PC-3 (cell line): ENCODE results near the gene ARHGAP26.

Source experiments
- CTCF ChIP-seq: fragments of 300-600 bp; sonication (generic); conservative IDR thresholded peaks from 2 replicates; pipeline ENCODE4 v1.5.1; 2017; ENCODE audit warnings: antibody characterized with exemption, low read depth, mild to moderate bottlenecking, low read length
- EZH2 ChIP-seq: fragments of 300-600 bp; sonication (generic); IDR thresholded peaks from one replicate; pipeline ENCODE4 v1.6.1; 2017; ENCODE audit warnings: antibody characterized with exemption, mild to moderate bottlenecking, low read length; ENCODE audit not compliant: unreplicated experiment
- EZH2phosphoT487 ChIP-seq: fragments of 300-600 bp; sonication (generic); IDR thresholded peaks from 2 replicates; pipeline ENCODE4 v1.6.1; 2018; ENCODE audit warnings: mild to moderate bottlenecking, antibody characterized with exemption, low read length, borderline replicate concordance

DNA sequence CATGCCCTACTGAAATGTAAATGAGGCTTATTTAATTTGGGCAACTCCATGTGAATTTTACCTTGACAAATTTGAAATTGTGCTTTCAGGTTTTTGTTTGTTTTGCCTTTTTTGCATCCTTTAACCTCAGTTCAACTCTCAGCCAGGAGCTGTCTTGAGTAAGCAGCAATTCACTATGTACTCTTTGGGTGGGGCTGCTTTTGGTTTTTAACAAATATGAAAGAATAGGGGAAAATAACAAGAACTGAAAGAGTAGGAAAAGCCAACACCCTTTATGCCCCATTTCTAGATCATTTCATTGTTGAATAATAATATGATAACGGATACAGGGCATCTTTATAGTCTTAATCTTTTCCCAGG, 192.0 kb downstream of the ARHGAP26 start:
- no peak for TF ChIP-seq EZH2phosphoT487
- TF ChIP-seq CTCF = no peak
- no peak for TF ChIP-seq EZH2
